ENCODE results near the gene CLASP1.
"Not testable (repeated sequence)": the region's sequence is repeated elsewhere in the genome, so short reads cannot be mapped to it uniquely, and the experiment has no call there.

Gene CLASP1

GRCh38 chr2:121613774-121614173 lies 35.5 kb downstream of the CLASP1 start:
- no peak for FAIRE-seq
- TF ChIP-seq CTCF (IDR thresholded peaks at IDR 0.05; ENCODE audit: insufficient read depth, missing control alignments): no peak
- DNase-seq (ENCODE audit: insufficient read length, low spot score): no peak

GRCh38 chr2:121613152-121613551 lies 36.1 kb downstream of the CLASP1 start:
- FAIRE-seq (no peak), DNase-seq (ENCODE audit: insufficient read length, low spot score) (no peak)
- TF ChIP-seq CTCF (IDR thresholded peaks at IDR 0.05; ENCODE audit: insufficient read depth, missing control alignments): no peak

- FAIRE-seq (no peak), DNase-seq (ENCODE audit: insufficient read length, low spot score) (no peak)
- no peak for TF ChIP-seq CTCF (IDR thresholded peaks at IDR 0.05; ENCODE audit: insufficient read depth, missing control alignments)
Measured at GRCh38 chr2:121611730-121612705, 37.2 kb downstream of the CLASP1 start.

GRCh38 chr2:121611048-121611649 lies 38.1 kb downstream of the CLASP1 start:
- not testable (repeated sequence) for FAIRE-seq; DNase-seq (ENCODE audit: insufficient read length, low spot score)

GRCh38 chr2:121610487-121610874 lies 38.8 kb downstream of the CLASP1 start:
- not testable (repeated sequence) for DNase-seq (ENCODE audit: insufficient read length, low spot score); FAIRE-seq

GRCh38 chr2:121608967-121609366 lies 40.3 kb downstream of the CLASP1 start:
- no peak for DNase-seq (ENCODE audit: insufficient read length, low spot score)
- FAIRE-seq: no peak
- TF ChIP-seq CTCF (IDR thresholded peaks at IDR 0.05; ENCODE audit: insufficient read depth, missing control alignments): no peak

GRCh38 chr2:121608367-121608766 lies 40.9 kb downstream of the CLASP1 start:
- DNase-seq (ENCODE audit: insufficient read length, low spot score) (no peak), FAIRE-seq (no peak)
- TF ChIP-seq CTCF (IDR thresholded peaks at IDR 0.05; ENCODE audit: insufficient read depth, missing control alignments): no peak
